ENCODE measurements around the gene IQGAP2. TPM values are rescaled to one million over a fixed set of nuclear protein-coding genes. Genes with fewer than 3 reads are reported as not detected.

The IQGAP2 gene
- total RNA-seq, 1 donor from 2014 or later, result 1.4 TPM

GRCh38 chr5:76441890-76442673 lies 39.0 kb downstream of the IQGAP2 start:
- no peaks in the 10 kb centered on the region for H3K36me3 Mint-ChIP-seq (ENCODE audit: unreplicated experiment)
- DNase-seq, result no peak
- H3K4me1 Mint-ChIP-seq (ENCODE audit: low read depth, unreplicated experiment), result no peaks in the 10 kb centered on the region
- peaks cover 2% of the 10 kb centered on the region for H3K9me3 Mint-ChIP-seq (ENCODE audit: unreplicated experiment)
- no peaks in the 10 kb centered on the region for H3K27me3 Mint-ChIP-seq (ENCODE audit: unreplicated experiment)
- H3K27ac Mint-ChIP-seq (ENCODE audit: unreplicated experiment), result no peak overlapping the region
- no peak overlapping the region for H3K4me3 Mint-ChIP-seq (ENCODE audit: unreplicated experiment)
- TF ChIP-seq CTCF (IDR thresholded peaks at IDR 0.05; ENCODE audit: partially characterized antibody, unreplicated experiment), result no peak

- Mint-ChIP-seq H3K4me3 (ENCODE audit: unreplicated experiment) (no peak overlapping the region), H3K36me3 (ENCODE audit: unreplicated experiment) (no peaks in the 10 kb centered on the region), H3K27ac (ENCODE audit: unreplicated experiment) (no peak overlapping the region), H3K4me1 (ENCODE audit: low read depth, unreplicated experiment) (no peaks in the 10 kb centered on the region), H3K27me3 (ENCODE audit: unreplicated experiment) (no peaks in the 10 kb centered on the region), H3K9me3 (ENCODE audit: unreplicated experiment) (peaks cover 2% of the 10 kb centered on the region)
- TF ChIP-seq CTCF (IDR thresholded peaks at IDR 0.05; ENCODE audit: partially characterized antibody, unreplicated experiment), result no peak
- DNase-seq, result no peak
Observed at GRCh38 chr5:76443066-76443800, 40.1 kb downstream of the IQGAP2 start.

- no peaks in the 10 kb centered on the region for H3K4me1 Mint-ChIP-seq (ENCODE audit: low read depth, unreplicated experiment)
- H3K27ac Mint-ChIP-seq (ENCODE audit: unreplicated experiment), result no peak overlapping the region
- TF ChIP-seq CTCF (IDR thresholded peaks at IDR 0.05; ENCODE audit: partially characterized antibody, unreplicated experiment), result no peak
- DNase-seq, result no peak
- no peak overlapping the region for H3K4me3 Mint-ChIP-seq (ENCODE audit: unreplicated experiment)
- no peaks in the 10 kb centered on the region for H3K27me3 Mint-ChIP-seq (ENCODE audit: unreplicated experiment)
- H3K9me3 Mint-ChIP-seq (ENCODE audit: unreplicated experiment), result peaks cover 2% of the 10 kb centered on the region
- H3K36me3 Mint-ChIP-seq (ENCODE audit: unreplicated experiment), result no peaks in the 10 kb centered on the region
Observed at GRCh38 chr5:76445063-76445462, 42.0 kb downstream of the IQGAP2 start.

DNA sequence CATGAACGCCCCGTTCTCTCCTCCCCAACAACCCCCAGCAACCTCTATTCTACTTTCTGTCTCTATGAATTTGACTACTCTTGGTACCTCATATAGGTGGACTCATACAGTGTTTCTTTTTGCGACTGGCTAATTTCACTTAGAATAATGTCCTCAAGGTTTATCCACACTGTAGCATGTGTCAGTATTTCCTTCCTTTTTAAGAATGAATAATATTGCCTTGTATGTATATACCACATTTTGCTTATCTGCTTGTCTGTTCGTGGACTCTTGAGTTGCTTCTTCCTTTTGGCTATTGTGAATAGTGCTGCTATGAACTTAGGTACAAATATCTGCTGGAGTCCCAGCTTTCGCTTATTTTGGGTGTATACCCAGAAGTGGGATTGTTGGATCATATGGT lies 42.7 kb downstream of the IQGAP2 start:
- Mint-ChIP-seq H3K4me3 (ENCODE audit: unreplicated experiment) (no peak overlapping the region), H3K36me3 (ENCODE audit: unreplicated experiment) (no peaks in the 10 kb centered on the region), H3K27me3 (ENCODE audit: unreplicated experiment) (no peaks in the 10 kb centered on the region), H3K9me3 (ENCODE audit: unreplicated experiment) (peaks cover 2% of the 10 kb centered on the region), H3K27ac (ENCODE audit: unreplicated experiment) (no peak overlapping the region), H3K4me1 (ENCODE audit: low read depth, unreplicated experiment) (no peaks in the 10 kb centered on the region)
- DNase-seq, result no peak
- no peak for TF ChIP-seq CTCF (IDR thresholded peaks at IDR 0.05; ENCODE audit: partially characterized antibody, unreplicated experiment)

DNA sequence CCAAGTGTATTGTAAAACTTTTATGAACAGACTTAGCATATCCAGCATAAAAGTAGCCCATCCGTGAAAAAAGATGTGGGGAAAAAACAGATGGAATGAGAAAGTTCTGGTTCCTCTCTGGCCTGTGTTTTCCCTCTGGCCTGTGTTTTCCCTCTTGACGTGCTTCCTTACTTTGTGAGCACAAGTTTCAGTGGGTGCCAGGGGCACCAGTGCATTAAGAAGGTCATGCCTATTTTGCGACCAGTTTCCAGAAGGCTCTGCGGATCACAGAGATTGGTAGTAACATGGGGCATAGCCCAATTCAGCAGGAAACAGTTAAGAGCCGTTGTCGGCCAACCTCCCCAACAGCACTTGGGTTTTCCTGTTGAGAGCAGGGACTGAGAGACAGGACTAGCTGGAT lies 43.7 kb downstream of the IQGAP2 start:
- no peak overlapping the region for H3K4me3 Mint-ChIP-seq (ENCODE audit: unreplicated experiment)
- no peak for TF ChIP-seq CTCF (IDR thresholded peaks at IDR 0.05; ENCODE audit: partially characterized antibody, unreplicated experiment)
- no peaks in the 10 kb centered on the region for H3K27me3 Mint-ChIP-seq (ENCODE audit: unreplicated experiment)
- H3K9me3 Mint-ChIP-seq (ENCODE audit: unreplicated experiment), result peaks cover 2% of the 10 kb centered on the region
- H3K4me1 Mint-ChIP-seq (ENCODE audit: low read depth, unreplicated experiment), result no peaks in the 10 kb centered on the region
- DNase-seq, result no peak
- no peaks in the 10 kb centered on the region for H3K36me3 Mint-ChIP-seq (ENCODE audit: unreplicated experiment)
- no peak overlapping the region for H3K27ac Mint-ChIP-seq (ENCODE audit: unreplicated experiment)
